C1 segment of cervical spinal cord (tissue), 14 donors: ENCODE results near the gene ITGA1.

ENCODE experiments used
- DNase-seq, 14 donors: peaks; one replicate each; lab custom pipeline; 2025; lab: John Stamatoyannopoulos, UW

ITGA1 gene

DNA sequence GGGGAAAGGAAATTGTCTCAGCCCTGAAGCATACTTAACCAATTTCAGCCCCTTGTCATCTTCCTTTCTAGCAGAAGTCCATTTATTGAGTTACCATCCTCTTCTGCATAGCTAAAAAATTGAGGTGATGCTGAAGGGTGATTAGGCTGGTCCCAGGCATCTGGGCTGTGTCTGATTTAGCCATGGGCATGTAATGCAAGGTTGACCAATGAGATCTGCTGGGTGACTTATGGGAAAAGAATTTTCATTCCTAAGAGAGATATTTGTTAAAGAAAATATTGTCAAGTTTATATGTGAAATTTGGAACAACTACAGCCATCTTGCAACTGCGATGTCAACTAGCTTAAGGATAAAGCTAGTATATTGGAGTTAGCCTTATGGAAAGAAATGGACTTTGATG lies 206.6 kb downstream of the ITGA1 start:
- no peak for DNase-seq

DNA sequence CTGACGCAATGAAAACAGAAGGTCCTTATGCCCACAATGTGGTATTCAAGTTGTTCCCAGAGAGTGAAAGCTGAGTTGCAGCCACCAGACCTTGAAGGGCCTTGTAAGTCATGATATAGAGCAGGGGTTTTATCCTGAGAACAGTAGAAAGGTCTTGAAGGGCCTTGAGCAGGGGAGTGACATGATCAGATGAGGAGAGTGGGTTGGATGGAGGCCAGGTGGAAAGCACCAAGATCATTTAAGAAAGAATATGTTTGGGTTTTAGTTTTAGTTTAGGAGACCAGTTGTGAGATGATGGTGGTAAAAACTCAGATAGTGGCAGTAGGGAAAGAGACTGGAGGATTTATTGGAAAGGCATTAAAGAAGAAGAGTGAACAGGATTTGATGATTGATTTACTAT lies 207.4 kb downstream of the ITGA1 start:
- DNase-seq = no peak

DNA sequence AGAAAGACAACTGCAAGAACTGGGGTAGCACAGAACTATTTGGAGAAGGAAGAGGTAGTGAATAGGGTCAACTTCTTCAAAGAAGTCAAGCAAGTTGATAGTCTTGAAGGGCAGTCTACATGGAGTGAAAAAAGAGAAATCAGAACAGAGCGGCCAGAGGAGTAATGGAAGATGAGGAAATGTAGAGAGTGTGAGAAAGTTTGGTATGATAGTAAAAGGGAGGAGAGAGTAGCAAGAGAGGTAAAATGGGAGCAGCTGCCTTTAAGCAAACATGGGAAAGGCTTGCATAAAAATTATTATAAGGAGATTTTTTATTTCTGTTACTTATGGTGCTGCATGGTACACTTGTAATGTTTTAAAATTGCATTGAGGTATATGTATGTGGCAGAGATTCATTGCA lies 208.2 kb downstream of the ITGA1 start:
- no peak for DNase-seq

DNA sequence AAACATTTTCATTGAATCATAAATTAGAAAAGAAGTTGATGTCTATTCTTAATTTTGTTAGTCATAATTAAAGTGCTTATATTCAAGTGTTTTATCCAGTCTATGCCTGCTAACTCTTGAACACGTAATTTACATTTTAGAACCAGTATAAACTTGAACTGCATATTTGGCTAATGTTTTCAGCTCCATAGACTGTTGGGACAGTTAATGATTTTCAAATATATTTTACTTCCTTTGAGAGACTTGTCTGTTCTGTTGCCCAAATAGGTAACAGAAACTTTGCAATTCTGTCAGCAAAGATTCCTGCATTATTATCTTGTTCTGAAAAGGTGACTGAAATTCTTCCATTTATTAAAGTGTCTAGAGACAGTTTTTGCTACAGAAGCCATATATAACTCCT lies 209.3 kb downstream of the ITGA1 start:
- DNase-seq = no peak

DNA sequence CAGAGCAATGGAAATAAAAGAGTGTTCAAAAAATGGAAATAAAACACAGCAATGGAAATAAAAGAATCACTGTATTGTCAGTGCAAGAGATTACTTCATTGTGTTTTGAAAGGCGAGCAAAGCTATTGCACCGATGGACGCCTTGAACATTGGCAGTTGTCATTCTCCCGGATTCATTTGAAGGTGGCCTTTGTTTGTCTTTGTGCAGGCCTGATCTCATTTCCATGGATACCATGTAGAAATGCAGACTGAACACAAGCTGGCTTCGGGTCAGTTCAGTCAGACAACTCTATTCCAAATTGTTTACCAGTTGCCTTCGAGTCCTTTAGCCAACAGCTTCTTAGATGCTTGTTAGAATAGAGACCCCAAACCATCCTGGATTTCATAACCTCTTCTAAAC lies 209.7 kb downstream of the ITGA1 start:
- DNase-seq = peak in 9 of 14 donors; percentile 20 to 65 (median 46)

DNA sequence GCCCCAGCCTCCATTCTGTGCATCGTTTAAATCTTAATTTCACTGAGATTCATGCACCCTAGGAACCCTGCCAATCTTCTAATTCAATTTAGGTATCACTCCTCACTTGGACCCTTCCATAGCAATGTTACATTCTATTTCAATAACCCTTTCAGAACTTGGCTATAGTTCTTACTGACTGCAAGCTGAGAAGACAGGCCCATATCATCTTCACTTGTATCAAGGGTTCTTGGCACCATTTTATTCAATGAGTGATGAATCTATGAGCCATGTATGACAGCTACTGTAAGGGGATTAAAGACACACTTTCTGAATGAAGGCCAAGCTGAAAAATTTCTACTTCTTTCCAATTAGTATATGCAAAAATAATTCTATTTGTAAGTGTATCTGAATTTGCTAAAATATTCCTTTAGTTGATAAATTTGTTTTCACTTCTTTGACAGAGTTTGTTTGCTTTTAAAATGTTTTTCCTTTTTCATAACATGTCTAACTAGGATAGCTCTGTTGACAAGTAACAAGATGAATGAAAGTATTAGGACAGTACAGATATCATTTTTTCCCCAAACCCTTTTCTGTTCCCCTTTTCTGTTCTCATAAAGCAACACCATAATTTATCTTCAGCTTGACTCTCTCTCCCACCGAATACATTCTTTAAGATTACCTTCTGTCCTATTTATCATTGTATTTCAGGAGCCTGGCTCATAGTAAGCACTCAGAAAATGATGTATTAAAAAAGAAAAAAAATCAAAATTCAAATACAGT lies 211.0 kb downstream of the ITGA1 start:
- no peak for DNase-seq

DNA sequence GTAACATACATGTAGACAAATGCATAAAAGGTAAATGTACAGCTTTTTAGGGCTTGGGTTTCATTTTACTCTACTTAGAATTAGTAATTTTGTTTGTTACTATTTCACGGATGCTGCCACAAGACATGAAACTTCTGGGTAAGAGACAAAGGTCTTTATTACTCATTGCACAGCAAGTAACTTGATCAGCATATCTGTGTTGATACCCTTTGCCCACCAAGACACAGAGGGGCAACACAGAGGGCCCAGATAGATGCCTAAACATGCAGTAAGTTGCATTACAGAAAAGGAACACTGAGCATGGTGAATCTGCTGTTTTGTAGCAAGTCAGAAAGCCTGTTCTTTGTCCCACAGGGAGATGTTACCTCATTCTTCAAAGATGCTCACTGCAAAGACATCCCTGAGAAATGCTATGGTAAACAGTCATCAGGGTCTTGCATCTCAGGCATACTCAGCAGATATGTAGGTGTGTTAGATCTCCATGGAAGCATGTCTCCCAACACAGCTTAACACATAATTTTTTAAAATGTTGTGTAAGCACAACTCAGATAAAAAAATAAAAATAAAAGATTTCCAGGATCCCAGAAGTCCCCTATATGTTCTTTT lies 211.7 kb downstream of the ITGA1 start:
- no peak for DNase-seq

DNA sequence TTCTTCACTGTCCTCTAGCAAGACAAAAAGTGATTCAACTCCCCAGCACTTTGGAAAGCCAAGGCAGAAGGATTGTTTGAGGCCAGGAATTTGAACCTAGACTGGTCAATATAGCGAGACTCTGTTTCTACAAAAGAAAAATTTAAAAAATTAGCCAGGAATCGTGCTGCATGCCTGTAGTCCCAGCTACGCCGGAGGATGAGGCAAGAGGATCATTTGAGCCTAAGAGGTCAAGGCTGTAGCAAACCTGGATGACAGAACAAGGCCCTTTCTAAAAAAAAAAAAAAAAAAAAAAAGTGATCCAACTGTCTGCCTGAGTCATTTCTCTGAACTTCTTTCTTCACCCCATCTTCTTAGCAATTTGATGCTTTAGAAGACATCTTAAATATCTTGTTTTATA lies 213.8 kb downstream of the ITGA1 start:
- no peak for DNase-seq

DNA sequence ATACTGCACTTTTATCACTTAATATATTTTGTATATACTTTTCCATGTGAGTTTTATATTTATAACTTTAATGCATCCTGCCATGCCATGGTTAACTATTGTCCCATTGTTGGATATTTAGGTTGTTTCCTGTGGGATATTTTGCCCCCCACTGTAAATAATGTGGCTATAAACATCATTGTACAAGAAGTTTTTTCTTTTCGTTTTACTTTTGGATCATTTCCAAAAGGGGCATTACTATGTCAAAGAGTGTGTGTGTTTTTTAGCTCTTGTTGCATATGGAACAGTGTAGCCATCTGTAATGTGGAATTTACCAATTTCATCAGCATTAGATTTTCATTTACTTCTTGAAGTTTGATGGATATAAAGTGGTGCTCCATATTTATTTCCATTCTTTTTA lies 214.8 kb downstream of the ITGA1 start:
- DNase-seq = no peak

DNA sequence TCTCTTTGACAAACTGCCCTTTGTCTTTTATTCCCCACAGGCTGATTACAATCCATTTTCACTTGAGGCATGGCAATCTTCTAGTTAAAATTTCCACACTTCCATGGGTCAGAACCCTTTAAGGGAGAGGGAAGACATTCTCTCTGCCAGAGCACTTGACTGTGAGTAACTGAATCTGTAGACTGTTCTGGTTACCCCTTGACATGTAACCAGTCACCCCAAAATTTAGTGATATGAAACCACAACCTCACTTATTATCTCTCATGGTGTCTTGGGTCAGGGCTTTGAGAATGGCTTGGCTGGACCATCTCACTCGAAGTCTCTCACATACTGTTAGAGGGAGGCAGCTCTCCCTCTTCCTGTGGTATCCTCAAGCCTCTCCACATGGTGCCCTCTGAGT lies 215.4 kb downstream of the ITGA1 start:
- DNase-seq = no peak

DNA sequence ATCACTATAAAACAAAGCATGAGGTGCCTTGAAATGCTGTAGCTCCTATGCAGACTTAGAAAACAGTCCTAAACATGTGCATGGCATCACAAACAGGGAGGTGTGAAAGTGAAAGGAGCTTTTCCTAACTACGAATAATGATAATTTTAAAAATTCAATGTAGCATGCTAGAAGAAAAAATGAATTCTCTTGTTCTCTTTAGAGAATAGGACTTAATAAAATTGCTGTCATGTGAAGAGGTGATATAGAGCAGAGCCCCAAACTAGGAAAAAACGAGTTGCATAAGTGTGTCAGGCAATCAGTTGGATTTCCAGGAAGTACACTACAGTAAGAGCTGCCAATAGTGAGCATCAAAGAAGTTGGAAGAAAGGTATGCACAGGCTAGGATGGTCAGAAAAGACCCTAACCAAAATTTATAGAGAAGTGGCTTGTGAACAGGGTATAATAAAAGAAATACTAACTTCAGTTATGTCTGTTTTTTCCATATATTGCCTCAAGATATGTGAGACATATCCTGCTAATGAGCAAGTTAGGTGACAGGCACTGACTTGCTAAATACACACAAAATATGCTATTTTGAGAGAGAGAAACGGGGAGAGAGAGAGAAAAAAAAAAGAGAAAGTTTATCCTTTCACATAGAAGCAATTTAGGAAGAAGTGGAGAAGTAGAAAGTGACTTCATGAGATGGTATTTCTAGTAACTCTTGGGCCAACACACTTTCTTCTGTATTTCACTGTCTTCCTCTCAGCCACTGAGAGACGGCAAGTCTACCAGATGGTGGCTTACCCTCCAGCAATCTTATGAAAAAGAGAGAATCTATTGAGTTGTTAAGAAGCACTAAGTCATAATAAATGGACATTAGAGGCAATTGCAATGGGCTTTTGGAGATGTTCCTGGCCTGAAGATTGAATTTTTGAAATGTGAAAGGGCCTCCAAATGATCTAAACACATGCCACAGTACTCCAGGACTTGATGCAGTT lies 219.5 kb downstream of the ITGA1 start:
- DNase-seq = no peak

DNA sequence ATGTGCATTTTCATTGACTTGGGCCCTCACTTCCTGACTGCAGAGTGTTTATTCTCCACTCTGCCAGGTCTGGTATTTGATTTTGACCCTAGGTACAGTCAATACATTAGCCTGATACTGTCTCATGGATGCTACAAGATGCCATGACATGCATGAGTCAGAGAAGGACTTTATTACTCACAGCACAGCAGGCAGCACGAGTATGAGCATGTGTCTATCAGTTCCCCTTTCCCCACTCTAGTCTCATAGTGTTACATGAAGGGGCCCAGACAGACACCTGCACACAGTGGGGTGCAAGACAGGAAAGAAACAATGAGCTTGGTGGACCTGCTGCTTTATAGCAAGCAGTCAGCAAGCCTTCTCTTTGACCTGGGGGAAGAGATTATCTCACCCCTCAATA lies 221.0 kb downstream of the ITGA1 start:
- DNase-seq = no peak
